ENCODE results near the gene RUNDC1.

RUNDC1 gene

DNA sequence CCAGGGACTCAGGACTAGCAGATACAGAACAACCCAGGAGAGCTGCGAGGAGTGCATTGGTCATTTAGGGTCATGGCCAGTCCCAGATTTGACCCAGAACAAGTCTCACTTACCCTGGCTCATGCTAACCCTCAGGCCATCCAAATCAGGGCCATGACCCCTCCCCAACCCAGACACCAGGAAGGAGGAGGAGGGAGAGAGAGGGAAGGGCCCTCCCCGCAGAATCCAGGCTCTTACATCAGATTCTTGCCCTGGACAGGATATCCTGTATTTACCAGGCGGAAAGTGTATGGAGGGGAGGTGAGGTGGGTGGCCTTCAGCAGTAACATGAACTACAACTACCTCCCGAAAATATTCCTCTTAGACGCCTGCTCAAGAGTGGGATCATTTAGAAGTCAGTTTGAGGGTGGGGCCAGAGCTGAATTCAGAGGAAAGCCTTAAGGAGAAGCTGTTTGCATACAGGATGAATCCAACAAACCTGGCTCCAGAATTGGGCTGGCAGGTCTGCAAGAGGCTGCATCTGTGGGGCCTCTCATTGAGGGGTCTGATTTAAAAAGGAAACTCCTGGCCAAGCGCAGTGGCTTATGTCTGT, 39.8 kb downstream of the RUNDC1 start:
- no peak for DNase-seq

DNA sequence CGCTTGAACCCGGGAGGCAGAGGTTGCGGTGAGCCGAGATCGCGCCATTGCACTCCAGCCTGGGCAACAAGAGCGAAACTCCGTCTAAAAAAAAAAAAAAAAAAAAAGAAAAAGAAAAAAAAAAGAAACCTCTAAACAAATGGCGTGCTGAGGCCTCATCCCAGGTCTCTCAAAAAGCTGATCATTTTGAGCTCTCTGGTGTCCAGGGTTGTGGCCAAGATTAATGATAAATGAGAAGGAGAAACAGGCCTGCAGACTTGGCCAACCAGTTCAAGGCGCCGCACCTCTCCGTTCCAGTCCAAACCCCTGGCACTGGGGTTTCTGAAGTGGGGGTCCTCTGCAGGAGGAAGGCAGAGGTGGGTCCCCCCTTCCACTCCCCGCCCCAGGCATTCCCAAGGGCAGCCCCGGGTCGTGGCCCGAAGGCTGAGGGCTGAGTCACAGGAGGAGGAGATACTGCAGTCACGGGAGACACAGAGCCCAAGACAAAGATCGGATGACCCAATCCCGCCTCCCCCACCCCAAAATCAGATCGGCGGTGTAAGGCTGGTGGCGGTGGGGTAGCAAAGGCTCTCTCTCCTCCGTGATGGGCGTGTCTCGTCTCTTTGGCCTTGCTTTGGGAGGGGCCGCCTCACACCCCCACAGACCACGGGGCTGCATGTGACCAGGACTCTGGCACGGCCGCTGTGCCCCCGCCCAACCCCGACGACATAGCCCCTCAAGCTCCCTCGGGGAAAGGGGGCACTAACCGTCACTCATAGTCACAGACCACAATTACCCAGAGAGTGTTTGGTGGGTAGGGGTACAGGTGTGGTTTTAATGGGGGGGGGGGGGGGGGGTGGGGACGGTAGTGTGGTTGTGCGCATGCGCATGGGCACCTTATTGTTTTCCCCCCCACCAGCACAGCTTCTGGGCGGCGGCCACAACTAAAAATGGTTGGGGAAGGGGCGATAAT, 40.7 kb downstream of the RUNDC1 start:
- no peak for DNase-seq

DNA sequence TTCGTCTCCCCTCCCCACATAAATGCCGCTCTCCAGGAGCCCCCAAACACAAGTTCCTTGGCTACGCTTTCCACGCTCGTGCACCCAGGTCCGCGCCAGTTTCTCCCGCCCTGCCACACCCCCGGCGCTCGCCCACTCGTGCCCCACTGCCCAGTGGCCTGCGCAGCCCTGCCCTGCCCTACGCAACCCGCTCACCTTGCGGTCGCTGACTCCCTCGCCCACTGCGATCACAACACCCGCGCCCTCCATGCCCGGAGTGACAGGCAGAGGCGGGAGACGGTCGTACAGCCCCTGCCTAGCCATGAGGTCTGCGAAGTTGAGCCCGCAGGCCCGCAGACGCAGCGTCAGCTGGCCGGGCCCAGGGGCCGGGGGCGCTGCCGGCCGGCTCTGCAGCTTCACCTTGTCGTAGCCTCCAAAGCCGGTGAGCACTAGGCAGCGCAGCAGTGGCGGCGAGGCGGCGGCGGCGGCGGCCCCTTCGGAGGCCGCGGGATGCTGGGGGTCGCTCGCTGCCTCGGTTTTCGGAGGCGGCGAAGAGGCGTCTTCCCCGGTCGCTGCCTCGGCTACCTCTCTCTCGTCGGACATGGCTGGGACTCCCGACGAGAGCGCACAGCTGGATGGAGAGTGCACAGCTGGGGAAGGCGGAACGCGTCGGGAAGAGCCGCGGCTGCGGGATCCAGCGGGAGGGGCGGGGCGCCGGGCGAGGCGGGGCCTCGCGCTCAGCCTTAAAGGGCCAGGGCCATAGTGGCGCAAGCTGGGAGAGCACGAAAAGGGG, 41.6 kb downstream of the RUNDC1 start, which contains the start of gene VAT1:
VAT1 (minus strand) TSS at position 645 of the 772 bp plus-strand sequence; CDS start at position 582, 63 bp downstream.
- peak; percentile 14 for DNase-seq

- DNase-seq, result peak; percentile 92
These were observed 44.3 kb downstream of the RUNDC1 start, which contains the start of gene RND2 for GRCh38 chr17:43024407-43025289. Gene RND2 (plus strand): TSS chr17:43025231. CDS start chr17:43025348, 117 bp downstream.

GRCh38 chr17:43025290-43025657, 44.9 kb downstream of the RUNDC1 start:
- no peak for DNase-seq

DNA sequence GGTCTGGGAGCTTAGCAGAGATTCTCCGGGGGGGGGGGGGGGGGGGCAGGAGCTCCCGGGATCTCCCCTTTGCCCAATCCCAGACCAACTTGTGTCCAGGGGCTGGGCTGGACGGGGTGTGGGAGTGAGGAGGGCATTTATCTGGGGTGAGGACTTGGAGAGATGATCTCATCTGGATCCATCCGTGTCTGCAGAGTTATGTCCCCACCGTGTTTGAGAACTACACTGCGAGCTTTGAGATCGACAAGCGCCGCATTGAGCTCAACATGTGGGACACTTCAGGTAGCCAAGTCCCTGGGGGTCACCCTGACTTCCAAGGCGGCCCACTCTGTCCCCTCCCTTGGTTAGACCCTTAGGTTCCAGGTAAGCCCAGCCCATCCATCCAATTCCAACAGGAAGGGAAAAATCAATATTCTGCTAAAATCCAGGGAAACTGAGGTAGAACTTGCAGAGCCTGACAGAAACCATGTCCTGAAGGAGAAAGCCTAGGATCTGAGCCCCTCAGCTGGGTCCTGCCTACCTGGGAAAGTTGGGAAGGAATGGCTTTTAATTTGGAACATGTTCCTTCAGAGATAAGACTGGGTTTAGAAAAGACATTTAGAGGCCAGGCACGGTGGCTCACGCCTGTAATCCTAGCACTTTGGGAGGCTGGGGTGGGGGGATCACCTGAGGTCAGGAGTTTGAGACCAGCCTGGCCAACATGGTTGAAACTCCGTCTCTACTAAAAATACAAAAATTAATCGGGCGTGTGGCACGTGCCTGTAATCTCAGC, 45.6 kb downstream of the RUNDC1 start:
- DNase-seq, result no peak

DNA sequence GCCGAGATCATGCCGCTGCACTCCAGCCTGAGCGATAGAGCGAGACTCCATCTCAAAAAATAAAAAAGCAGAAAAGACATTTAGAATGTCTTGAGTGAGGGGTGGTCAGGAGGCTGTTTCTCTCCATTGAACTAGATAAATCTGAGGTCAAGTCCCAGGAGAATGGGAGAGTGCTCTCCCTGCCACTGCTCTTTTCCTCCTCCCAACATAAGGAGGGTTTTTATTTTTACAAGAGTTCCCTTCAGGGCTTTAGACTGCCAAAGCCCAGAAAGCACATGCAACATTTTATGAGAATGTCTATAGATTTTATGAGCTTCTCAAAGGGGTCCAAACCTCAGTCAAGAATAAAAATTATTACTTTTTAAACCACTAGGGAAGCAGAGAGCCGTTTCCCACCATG, 46.2 kb downstream of the RUNDC1 start:
- no peak for DNase-seq

DNA sequence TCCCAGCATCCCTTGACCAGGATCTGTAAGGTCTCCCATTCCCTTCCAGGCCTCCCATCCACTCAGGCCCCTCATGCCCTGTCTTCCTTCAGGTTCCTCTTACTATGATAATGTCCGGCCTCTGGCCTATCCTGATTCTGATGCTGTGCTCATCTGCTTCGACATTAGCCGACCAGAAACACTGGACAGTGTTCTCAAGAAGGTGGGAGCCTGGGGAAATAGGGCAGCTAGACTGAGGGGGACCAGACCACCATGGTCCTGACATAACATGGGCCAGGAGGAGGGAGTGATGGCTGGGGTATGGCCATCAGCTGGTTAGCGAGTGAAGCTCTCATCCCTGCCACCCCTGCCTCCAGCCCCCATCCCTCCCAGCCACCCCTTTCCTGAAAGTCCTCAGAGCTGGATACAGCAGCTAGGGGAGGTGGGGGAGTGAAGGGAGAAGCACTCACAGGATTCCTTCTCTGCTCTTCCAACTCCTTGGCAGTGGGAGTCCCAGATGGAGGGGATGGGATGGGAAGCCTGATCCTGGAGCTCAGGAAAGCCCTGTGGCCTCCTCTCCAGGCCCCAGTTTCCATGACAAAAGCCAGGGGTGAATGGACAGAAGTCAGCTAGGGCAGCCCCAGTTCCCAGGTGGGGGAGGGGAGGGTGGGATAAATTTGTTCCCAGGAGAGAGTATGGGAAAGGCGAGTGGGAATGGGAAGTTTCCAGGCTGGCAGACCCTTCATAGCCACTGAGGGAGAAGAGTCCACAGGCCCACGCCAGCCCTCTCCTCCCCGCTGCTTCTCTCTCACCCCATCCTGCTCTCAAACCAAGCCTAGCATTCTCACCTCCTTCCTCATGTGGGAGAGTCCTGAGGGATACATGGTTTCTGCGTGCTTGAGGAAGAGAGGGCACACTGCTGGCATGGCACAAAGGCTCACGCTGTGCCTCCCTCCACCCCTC, 47.0 kb downstream of the RUNDC1 start:
- DNase-seq, result no peak

GRCh38 chr17:43028221-43028861, 48.0 kb downstream of the RUNDC1 start:
- no peak for DNase-seq

DNA sequence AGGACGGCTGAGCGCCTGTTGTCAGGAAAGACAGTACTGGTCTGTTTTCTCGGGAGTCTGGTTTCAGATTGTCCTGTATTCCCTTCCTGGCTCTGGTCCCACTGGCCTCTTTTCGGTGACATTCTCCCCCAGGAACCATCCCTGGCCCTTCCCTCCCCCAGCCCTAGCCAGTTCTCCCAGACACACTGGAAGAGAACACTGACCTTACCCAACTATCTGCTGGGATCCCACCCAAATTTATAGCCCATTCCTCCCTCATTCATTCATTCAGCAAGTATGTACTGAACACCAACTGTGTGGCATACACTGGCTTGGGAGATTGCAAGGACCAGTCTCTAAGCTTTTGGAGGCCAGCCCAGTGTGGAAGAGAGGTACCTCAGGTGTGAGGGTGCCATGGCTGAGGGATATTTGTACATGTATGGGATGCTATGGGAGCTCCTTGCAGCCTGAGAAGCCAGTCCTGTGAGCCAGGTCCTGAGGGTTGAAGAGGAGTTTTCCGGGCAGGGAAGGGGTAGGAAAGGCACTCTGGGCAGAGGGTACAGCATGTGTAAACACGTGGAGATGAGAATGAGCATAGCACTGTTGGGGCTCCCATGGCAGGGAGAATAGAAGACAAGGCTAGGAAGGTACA, 49.9 kb downstream of the RUNDC1 start:
- DNase-seq, result no peak

GRCh38 chr17:43031666-43032065, 51.3 kb downstream of the RUNDC1 start:
- no peak for DNase-seq

- DNase-seq, result peak; percentile 97
These were observed 53.9 kb downstream of the RUNDC1 start for GRCh38 chr17:43033948-43034881.

- no peak for DNase-seq
These were observed 54.5 kb downstream of the RUNDC1 start for GRCh38 chr17:43034894-43035293.

GRCh38 chr17:43039646-43040045, 59.3 kb downstream of the RUNDC1 start:
- DNase-seq, result no peak

DNA sequence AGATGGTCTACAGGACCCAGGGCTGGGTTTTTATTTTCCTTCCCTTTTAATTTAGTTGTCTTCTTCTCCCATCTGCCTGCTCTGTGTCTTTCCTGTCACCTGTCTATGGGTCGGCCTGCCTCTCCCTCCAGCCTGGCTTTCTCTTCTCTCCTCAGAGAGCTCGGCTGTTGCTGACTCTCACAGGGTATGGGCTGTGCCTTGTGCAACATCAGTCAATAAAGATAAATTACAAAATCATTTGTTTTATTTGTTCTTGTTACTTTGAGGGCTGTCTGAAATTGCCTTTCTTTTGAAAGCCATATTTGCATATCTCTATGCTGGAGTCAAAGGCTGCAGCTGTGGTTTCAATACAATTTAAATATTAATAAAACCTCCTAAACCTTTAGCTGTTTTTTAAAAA, 60.3 kb downstream of the RUNDC1 start:
- DNase-seq, result no peak

DNA sequence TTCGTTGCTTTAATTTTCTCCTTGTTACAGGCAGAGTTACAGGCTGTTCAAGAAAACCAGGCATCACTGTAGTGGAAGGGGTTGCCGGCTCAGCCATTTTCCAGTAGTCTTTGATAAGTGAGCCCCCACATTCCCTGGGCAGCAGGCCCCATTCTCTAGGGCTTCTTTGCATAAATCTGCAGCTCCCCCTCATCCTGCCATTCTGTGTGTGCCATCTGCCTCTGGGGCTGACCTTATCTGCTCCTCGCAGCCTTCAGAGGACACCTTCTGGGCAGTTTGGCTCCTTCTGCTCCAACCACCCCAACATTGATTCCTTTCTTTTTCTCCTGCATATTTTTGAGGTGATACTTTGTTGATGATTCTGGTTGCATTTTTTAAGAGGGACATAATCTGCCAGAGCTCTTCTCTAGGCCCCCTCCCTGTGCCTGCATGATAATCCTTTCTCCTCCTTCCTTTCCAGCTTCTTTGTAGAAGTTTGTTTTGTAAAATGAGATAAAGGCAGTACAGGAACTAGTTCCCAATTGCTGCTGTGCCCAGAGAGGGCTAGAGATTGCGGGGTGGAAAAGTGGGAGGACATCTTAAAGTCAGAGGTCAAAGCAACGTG, 61.8 kb downstream of the RUNDC1 start:
- DNase-seq, result peak; percentile 19
